GM21786 (cell line): ENCODE measurements around the gene MORN2.

Source experiments
- ATAC-seq: cut with Tn5 transposase; IDR thresholded peaks from one replicate; pipeline ENCODE4 v1.9.1; 2021; ENCODE audit not compliant: unreplicated experiment

MORN2 gene

DNA sequence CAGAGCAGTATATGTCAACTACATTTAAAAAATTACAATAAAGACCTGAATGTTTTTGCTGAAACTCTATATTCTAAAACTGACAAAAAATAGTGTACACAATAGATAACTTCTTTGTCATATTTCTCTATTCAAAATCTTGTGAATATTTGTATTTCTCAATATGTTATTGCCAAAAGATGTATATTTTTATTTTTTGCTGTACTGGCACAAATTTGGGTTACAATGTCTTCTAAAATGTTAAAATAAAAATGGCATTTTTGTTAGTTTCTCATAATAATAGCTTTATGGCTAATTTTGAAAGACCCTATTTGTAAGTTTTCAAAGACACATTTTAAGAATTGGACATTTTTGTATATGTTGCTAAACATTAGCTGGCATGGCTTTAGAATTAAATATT, 13.3 kb downstream of the MORN2 start:
- ATAC-seq, result no peak

DNA sequence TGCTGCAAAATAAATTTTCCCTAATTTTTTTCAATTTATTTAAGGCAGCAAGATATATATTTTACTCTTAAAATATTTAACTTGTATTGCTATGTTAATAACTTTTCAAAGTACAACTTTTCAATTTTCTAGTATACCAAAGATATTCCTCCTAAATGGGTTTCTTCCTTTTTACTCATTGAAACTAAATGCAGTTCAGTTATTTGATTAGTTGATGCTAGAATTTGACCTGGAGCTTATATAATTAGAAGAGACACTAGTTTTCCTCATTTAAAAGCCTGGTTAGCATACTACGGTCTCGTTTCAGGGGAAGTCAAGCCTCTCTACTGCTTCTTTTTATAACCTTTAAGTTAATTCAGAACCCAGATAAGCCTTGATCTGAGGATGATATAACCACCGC, 13.8 kb downstream of the MORN2 start, which contains the start of gene ARHGEF33:
Gene ARHGEF33 (plus strand): TSS at position 301 of the 400 bp plus-strand sequence. CDS start 29,573 bp downstream, outside the sequence.
- no peak for ATAC-seq

DNA sequence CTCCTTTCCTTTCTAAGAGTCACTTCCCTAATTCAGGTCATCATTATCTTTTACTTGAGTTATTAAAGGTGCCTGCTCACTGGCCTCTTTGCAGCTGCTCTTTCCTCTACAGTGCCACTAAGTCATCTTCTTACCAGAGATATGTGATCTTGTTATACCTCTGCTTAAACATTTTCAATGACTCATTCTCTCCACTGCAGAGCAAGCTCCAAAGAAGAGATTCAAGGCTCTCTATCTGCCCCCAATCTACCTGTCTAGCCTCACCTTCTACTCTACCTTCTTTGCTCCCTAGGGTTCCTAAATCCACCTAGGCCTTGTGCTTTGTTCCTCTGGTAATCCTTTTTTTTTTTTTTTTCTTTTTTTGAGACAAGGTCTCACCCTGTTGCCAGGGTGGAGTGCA, 17.0 kb downstream of the MORN2 start:
- no peak for ATAC-seq

DNA sequence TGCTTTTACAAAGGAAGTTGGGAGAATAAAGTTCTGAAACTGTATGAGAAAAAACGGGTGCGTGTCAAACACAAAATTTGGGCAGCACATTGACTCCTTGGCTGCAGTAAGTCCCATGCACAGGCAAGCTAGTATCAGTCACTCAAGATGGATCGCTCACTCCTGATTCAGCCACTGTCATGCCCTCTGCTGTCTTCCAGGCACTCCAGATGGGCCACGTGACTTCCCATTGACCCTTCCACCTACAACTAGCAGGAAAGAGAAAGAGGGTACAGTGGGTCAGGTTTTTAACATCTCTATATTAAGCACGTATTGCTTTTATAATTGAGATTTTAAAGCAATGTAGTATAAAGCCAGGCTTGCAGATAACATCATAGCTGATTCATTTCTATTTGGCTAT, 22.5 kb downstream of the MORN2 start:
- no peak for ATAC-seq

DNA sequence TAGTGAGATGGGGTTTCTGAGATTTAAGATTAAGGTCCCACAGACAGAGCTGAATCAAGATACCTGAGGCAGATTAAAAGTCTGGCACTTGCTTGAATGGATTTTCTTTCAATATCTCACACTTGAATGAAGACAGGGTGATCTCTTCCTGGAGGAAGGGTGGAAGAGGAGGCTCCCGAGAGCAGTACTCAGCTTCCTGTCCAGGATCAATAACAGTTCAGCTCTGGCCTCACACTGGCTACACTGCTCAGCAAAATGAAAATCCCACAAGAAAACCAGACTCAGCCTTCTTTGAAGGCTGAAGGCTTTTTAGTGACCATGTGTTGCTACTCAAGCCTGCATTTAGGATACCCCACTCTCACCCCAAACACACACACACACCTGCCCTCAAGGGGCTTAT, 24.9 kb downstream of the MORN2 start:
- ATAC-seq, result no peak

DNA sequence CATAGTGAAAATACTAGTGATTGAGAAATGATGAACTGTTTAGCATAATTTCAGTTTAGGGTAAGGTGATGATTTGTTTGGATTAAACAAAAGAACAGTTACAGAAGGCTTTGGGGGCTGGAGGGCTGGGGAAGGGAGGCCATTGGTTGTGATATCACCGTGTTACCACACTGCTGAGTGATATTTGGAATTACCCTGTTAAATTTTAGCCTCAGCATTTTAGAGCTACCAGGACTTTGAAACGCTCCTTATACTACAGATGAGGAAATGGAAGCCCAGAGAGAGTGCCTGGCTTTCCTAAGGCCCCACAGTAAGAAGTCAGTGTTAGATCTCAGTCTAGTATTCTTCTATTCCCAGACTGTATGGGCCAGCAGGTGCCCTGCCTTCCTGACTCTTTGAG, 29.5 kb downstream of the MORN2 start:
- ATAC-seq, result no peak

DNA sequence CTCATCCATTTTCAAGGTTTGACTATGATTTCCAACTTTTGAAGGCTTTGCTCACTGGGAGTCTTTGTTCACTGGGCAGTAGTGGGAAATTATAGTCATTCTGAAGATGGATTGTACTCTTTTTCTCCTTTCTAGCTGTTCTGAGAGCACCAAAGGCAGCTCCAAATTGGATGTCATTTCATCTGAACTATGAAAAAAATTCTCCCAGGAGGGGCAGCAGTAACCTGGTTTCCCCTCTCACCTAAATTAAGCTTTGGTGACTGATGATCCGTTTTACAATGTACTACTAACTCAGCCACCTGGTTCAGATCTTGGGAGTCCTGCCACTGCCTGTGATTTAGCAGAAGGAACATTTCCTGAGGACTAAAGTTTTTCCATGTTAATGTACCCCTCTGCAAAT, 31.5 kb downstream of the MORN2 start:
- no peak for ATAC-seq

DNA sequence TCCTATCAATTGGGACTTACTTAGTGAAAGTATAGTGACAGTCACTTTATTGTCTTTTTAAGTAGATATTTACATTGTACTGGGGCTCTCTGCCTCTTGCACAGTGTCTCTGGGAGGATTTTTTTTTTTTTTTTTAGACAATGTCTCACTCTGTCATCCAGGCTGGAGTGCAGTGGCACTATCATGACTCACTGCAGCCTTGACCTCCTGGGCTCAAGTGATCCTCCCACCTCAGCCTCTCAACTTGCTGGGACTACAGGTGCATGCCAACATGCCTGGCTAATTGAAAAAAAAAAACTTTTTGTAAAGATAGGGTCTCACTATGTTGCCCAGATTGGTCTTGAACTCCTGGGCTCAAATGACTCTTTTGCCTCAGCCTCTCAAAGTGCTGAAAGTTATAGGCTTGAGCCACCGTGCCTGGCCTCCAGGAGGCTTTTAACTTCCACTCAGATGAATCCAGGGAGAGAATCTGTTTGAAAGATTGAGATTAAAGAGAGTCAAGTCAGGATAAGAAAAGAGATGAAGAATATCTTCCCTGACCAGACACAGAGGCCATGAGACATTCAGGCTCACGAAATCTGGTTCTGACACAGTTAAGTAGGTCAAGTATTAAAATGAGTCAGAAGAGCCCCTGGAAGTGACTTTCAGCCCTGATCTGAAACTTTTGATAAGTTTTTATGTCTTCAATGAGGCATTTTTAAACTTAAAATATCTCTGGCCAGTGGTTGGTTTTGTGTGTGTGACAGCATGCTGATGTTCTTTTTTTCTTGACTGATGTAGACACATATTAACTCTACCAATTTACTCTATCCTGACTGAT, 32.2 kb downstream of the MORN2 start:
- ATAC-seq, result peak; percentile 88

DNA sequence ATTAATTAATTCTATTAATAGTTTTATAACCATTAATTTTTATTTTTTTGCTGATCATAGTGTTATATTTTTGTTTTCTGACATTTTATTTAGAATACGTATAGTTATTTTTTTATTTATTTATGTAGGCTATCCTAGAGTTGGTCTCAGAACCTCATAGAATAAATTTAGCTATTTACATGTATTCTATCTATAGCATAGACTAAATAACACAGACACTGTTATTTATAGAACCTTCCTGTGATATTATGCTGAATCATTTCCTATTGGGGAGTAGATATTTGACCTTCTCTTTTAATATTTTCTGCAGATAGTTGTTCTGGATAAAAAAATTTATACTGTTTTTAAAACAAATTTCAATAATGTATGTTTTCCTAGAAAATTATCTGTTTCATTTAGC, 34.1 kb downstream of the MORN2 start:
- ATAC-seq, result no peak

DNA sequence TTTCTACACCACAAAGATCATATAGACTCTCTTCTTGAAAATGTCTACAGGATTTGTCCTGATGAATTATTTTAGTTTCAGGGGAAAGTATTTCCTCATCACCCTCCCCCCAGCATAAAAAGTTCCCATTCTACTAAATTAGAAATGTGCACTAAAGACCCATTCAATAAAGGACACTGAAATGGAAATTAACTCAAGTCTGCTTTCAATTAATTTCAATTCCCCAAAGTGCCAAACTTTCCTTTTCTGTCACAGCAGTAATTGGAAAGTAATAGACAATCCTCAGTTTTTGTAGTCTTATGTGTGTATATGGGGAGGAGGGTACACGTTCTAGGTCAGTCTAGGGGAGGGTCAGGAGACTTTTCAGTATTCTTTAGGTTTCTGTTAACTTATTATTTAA, 35.4 kb downstream of the MORN2 start:
- ATAC-seq, result no peak

DNA sequence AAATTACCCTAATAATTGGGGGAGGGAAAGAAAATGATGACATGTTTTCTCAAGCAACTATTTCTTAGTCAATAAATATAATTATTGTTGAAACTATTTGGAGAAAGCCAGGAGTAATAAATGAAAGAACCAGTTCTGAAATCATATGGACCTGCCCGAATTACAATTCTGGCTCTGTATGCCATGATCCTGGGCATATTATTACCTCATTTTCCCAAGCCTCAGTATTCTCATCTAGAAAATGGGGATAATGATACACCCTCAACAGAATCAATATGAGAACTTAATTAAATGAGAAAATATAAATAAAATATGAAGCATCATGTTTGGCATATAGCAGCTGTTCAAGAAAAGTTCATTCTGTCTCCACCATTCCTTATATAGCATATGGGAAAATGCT, 36.8 kb downstream of the MORN2 start:
- ATAC-seq, result no peak

DNA sequence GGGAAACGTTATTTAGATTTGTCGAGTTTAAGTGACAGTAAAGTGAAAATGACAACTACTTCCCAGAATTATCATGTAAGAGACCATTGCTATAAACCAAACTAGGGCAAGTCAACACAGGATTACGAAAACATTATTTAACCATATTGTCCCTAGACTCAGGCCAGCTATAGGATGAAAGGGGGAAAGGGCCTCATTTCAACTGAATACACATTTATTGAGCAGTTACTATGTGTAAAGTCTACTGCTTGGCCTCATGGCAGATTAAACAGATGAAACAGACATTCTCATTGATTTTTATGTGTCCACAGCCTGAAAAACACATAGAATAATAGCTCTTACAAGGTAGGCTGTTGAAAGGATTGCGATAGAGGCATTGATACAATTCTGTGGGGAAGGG, 46.6 kb downstream of the MORN2 start:
- ATAC-seq, result no peak

DNA sequence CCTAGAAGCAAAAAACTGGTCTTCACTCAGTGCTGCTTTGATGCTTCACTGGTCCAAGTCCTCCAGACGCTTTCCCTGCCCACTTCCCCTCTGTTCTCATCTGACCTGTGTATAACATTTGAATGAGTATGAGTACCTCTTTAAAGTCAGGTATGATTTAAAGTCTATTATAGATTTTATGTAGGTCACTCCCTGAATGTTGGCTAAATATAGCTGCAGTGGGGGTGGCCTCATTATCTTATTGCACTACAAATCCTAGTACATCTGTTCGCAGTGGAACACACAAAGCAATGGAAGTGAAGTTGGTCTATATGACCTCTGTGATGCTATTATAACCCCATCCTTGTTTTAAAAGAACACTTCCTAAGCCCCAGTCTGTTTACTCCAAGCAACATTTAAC, 47.1 kb downstream of the MORN2 start:
- no peak for ATAC-seq

DNA sequence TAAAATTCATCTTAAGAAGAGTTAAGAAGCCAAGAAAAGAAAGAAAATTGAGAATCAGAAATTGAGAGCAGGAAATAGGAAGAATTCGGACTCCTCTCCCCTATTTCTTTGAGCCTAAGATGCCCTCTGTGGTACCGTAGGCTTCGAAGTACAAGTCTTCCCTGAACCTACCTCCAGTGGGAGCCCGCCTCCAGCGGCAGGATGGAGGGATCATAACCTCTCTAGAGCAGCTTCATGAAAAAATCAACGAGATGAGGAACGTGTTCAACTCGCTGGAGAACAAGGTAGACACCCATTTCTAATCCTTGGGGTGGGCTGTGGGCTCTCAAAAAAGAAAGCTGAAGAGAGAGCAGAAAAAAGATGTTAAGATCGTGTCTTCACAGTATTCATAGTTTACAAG, 50.2 kb downstream of the MORN2 start:
- no peak for ATAC-seq

DNA sequence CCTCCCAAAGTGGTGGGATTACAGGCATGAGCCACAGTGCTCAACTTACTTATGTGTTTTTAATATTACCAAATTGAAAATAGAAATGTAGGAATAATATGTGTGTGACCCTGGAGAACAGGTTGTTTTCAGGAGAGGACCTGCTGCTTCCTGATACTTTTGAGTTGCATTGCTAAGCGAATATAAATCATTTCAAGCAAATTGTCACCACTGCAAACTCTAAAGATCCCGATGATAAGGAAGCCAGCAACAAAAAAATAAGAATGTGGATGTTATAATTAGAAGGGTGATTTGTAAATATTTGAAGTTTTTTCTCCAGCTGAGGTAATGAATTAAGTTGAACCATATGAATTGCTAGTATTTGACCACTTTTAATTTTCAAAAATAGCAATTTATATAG, 54.8 kb downstream of the MORN2 start:
- ATAC-seq, result no peak
